ENCODE data around the gene MCC. TPM values are rescaled to one million over a fixed set of nuclear protein-coding genes. Genes with fewer than 3 reads are reported as not detected.

MCC gene
- total and polyA plus RNA-seq, 2 of the 4 experiments (the other 2 are of a cell fraction) = 5.0 to 20.6 TPM

DNA sequence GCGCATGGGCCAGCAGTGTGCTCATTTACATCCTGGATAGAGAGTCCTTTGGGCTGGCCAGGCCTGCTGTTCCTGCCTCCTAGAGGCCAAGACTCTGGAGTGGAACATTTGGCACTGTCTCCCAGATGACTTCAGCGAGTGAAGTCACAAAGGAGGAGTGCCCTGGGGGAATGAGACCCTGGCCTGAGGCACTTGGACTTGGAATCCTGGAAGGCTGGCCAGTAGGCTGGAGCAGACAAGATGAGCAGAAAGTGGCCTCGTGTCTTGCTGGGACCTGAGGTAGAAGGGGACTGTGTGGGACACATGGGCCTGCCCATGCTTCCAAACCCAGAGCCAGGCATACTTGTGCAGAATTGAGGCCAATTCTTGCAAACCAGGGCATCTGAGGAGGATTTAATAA, 53.4 kb downstream of the MCC start, which contains the start of gene TSSK1B:
TSSK1B (minus strand) TSS at position 101 of the 400 bp plus-strand sequence. CDS start 150 bp downstream, outside the sequence.
- dilution Hi-C loops (cut with HindIII; ENCODE audit: low sequenced_read_pairs, unreplicated experiment) = no loop called here
- H3K9me3 ChIP-seq (ENCODE audit: control insufficient read depth, insufficient read depth, low read length) = no peaks in the 10 kb centered on the region

More for the DNA sequence above, 53.4 kb downstream of the MCC start, which contains the start of gene TSSK1B:
- Histone ChIP-seq H3K27me3 (ENCODE audit: control insufficient read depth, insufficient read depth, low read length) (no peaks in the 10 kb centered on the region), H4K20me1 (ENCODE audit: insufficient read depth, low read length) (no peaks in the 10 kb centered on the region), H3K14ac (replicated peaks; ENCODE audit: low read depth, low read length) (no peak within 1 kb of the TSS), H3K4me1 (ENCODE audit: control insufficient read depth, insufficient read depth, low read length) (no peaks in the 10 kb centered on the region), H2AK5ac (ENCODE audit: low read depth, low read length) (no peak within 1 kb of the TSS), H3K9me1 (ENCODE audit: insufficient read depth, low read length) (no peaks in the 10 kb centered on the region), H3K4me3 (ENCODE audit: insufficient read depth, low read depth, low read length) (no peak within 1 kb of the TSS), H3K9ac (ENCODE audit: low read depth, low read length) (no peak within 1 kb of the TSS), H3K56ac (ENCODE audit: extremely low read depth, insufficient read depth, low read length) (no peak within 1 kb of the TSS), H2BK20ac (ENCODE audit: low read depth, low read length) (no peak within 1 kb of the TSS), H2BK5ac (ENCODE audit: low read depth, low read length, poor library complexity, severe bottlenecking) (no peak within 1 kb of the TSS), H2BK120ac (ENCODE audit: low read depth, low read length) (no peak within 1 kb of the TSS), H2BK15ac (ENCODE audit: low read depth, low read length) (no peak within 1 kb of the TSS), H3K36me3 (ENCODE audit: control insufficient read depth, insufficient read depth, low read length) (peaks cover 2% of the 10 kb centered on the region; the same call in 1 of the 2 replicates), H4K8ac (ENCODE audit: low read depth in 2 of 2, low read length in 2 of 2) (no peak within 1 kb of the TSS), H4K91ac (ENCODE audit: insufficient read depth, low read depth, low read length) (no peak within 1 kb of the TSS), H3K4ac (ENCODE audit: low read depth, low read length) (no peak within 1 kb of the TSS), H3K4me2 (ENCODE audit: low read depth, low read length) (no peak within 1 kb of the TSS), H3K23ac (ENCODE audit: low read depth, low read length) (no peak within 1 kb of the TSS), H4K5ac (ENCODE audit: low read depth, low read length) (no peak within 1 kb of the TSS), H2AK9ac (replicated peaks; ENCODE audit: low read depth, low read length, poor library complexity) (no peak within 1 kb of the TSS), H3K27ac (ENCODE audit: insufficient read depth, low read length) (no peak within 1 kb of the TSS), H3K18ac (ENCODE audit: low read depth, low read length) (no peak within 1 kb of the TSS), H2AFZ (replicated peaks; ENCODE audit: low read length, poor library complexity) (peak within 1 kb of the TSS; percentile 29), H3K79me1 (ENCODE audit: low read depth in 1 of 2, low read length in 2 of 2) (no peaks in the 10 kb centered on the region)
- DNase-seq (no peak), ATAC-seq (ENCODE audit: low read depth) (no peak)
- TF ChIP-seq, protein P1, sequence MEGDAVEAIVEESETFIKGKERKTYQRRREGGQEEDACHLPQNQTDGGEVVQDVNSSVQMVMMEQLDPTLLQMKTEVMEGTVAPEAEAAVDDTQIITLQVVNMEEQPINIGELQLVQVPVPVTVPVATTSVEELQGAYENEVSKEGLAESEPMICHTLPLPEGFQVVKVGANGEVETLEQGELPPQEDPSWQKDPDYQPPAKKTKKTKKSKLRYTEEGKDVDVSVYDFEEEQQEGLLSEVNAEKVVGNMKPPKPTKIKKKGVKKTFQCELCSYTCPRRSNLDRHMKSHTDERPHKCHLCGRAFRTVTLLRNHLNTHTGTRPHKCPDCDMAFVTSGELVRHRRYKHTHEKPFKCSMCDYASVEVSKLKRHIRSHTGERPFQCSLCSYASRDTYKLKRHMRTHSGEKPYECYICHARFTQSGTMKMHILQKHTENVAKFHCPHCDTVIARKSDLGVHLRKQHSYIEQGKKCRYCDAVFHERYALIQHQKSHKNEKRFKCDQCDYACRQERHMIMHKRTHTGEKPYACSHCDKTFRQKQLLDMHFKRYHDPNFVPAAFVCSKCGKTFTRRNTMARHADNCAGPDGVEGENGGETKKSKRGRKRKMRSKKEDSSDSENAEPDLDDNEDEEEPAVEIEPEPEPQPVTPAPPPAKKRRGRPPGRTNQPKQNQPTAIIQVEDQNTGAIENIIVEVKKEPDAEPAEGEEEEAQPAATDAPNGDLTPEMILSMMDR (conservative IDR thresholded peaks at IDR 0.05; ENCODE audit: low read depth, low read length) = no peak
- no peak for TF ChIP-seq CEBPB (IDR thresholded peaks at IDR 0.05; ENCODE audit: low read depth, low read length)
- no peak for TF ChIP-seq POLR2A (IDR thresholded peaks at IDR 0.05; ENCODE audit: low read depth, low read length)
- TF ChIP-seq, protein P2, sequence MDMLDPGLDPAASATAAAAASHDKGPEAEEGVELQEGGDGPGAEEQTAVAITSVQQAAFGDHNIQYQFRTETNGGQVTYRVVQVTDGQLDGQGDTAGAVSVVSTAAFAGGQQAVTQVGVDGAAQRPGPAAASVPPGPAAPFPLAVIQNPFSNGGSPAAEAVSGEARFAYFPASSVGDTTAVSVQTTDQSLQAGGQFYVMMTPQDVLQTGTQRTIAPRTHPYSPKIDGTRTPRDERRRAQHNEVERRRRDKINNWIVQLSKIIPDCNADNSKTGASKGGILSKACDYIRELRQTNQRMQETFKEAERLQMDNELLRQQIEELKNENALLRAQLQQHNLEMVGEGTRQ (IDR thresholded peaks at IDR 0.05; ENCODE audit: low read depth, low read length) = no peak
- no peak for TF ChIP-seq RFX5 (IDR thresholded peaks at IDR 0.05; ENCODE audit: low read depth, low read length)
- TF ChIP-seq MAZ (IDR thresholded peaks at IDR 0.05; ENCODE audit: borderline replicate concordance, low read depth, low read length) = no peak
- TF ChIP-seq NFE2L2 (IDR thresholded peaks at IDR 0.05; ENCODE audit: low read depth, low read length) = no peak
- no peak for TF ChIP-seq BHLHE40 (IDR thresholded peaks at IDR 0.05; ENCODE audit: low read depth, low read length)
- TF ChIP-seq RCOR1 (IDR thresholded peaks at IDR 0.05; ENCODE audit: insufficient replicate concordance, low read length) = no peak
- TF ChIP-seq FOS (IDR thresholded peaks at IDR 0.05; ENCODE audit: low read depth, low read length) = no peak
- TF ChIP-seq RAD21 (IDR thresholded peaks at IDR 0.05; ENCODE audit: low read length) = no peak
- TF ChIP-seq, protein P3, sequence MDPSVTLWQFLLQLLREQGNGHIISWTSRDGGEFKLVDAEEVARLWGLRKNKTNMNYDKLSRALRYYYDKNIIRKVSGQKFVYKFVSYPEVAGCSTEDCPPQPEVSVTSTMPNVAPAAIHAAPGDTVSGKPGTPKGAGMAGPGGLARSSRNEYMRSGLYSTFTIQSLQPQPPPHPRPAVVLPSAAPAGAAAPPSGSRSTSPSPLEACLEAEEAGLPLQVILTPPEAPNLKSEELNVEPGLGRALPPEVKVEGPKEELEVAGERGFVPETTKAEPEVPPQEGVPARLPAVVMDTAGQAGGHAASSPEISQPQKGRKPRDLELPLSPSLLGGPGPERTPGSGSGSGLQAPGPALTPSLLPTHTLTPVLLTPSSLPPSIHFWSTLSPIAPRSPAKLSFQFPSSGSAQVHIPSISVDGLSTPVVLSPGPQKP (IDR thresholded peaks at IDR 0.05; ENCODE audit: borderline replicate concordance, low read depth, low read length) = no peak
- no peak for TF ChIP-seq SMC3 (IDR thresholded peaks at IDR 0.05; ENCODE audit: low read depth, low read length)
- TF ChIP-seq CHD1 (IDR thresholded peaks at IDR 0.05; ENCODE audit: low read depth, low read length) = no peak
- no peak for TF ChIP-seq MAFK (IDR thresholded peaks at IDR 0.05; ENCODE audit: low read depth, low read length)
- TF ChIP-seq MXI1 (IDR thresholded peaks at IDR 0.05; ENCODE audit: borderline replicate concordance, low read depth, low read length) = no peak
- BruUV-seq (replicated peaks) = no TSS peak
- in situ Hi-C loops (cut with MboI; ENCODE audit: low sequenced_read_pairs) = no loop called here
- intact Hi-C loops (cut with micrococcal nuclease) = no loop called here
- POLR2A ChIA-PET (ENCODE audit: unreplicated experiment) = no interaction called here
- CTCF ChIA-PET = no interaction called here
- WGBS, 2 experiments (ENCODE audit: extremely low coverage in 2 of 2, insufficient read length in 1 of 2) = 71% methylated on average over 3 of the region's 3 CpGs; no CpG with 5 or more reads in 1 of the 2 experiments
